Measurements from ENCODE around the gene TMEM26. TPM values are rescaled to one million over a fixed set of nuclear protein-coding genes. Genes with fewer than 3 reads are reported as not detected.
"Not testable (repeated sequence)": the region's sequence is repeated elsewhere in the genome, so short reads cannot be mapped to it uniquely, and the experiment has no call there.

The TMEM26 gene
- total RNA-seq, 1 donor from 2014 or later = not detected

- not testable (repeated sequence) for H3K27me3 Mint-ChIP-seq (ENCODE audit: low read depth)
These were observed 72.0 kb downstream of the TMEM26 start for GRCh38 chr10:61381153-61381552.

GRCh38 chr10:61378865-61379264 lies 74.3 kb downstream of the TMEM26 start:
- Mint-ChIP-seq H3K4me1 (ENCODE audit: low read depth) (no peaks in the 10 kb centered on the region), H3K4me3 (ENCODE audit: low read depth) (no peak overlapping the region), H3K27me3 (ENCODE audit: low read depth) (no peaks in the 10 kb centered on the region), H3K9me3 (peaks cover 3% of the 10 kb centered on the region), H3K27ac (no peak overlapping the region), H3K36me3 (ENCODE audit: low read depth) (no peaks in the 10 kb centered on the region)
- intact Hi-C loops (cut with micrococcal nuclease) = no loop called here
- no peak for DNase-seq (ENCODE audit: low spot score)

More at GRCh38 chr10:61381153-61381552, 72.0 kb downstream of the TMEM26 start:
- intact Hi-C loops (cut with micrococcal nuclease); H3K4me3 Mint-ChIP-seq (ENCODE audit: low read depth); H3K36me3 Mint-ChIP-seq (ENCODE audit: low read depth); H3K9me3 Mint-ChIP-seq; H3K4me1 Mint-ChIP-seq (ENCODE audit: low read depth); DNase-seq (ENCODE audit: low spot score); H3K27ac Mint-ChIP-seq: not testable (repeated sequence)

GRCh38 chr10:61376908-61377368 lies 76.2 kb downstream of the TMEM26 start:
- no peaks in the 10 kb centered on the region for H3K4me1 Mint-ChIP-seq (ENCODE audit: low read depth)
- H3K4me3 Mint-ChIP-seq (ENCODE audit: low read depth) = no peak overlapping the region
- H3K9me3 Mint-ChIP-seq = peaks cover 3% of the 10 kb centered on the region
- intact Hi-C loops (cut with micrococcal nuclease) = no loop called here
- no peaks in the 10 kb centered on the region for H3K27me3 Mint-ChIP-seq (ENCODE audit: low read depth)
- H3K27ac Mint-ChIP-seq = no peak overlapping the region
- DNase-seq (ENCODE audit: low spot score) = no peak
- H3K36me3 Mint-ChIP-seq (ENCODE audit: low read depth) = no peaks in the 10 kb centered on the region

- H3K4me3 Mint-ChIP-seq (ENCODE audit: low read depth) = no peak overlapping the region
- intact Hi-C loops (cut with micrococcal nuclease) = no loop called here
- peaks cover 3% of the 10 kb centered on the region for H3K9me3 Mint-ChIP-seq
These were observed 76.8 kb downstream of the TMEM26 start for GRCh38 chr10:61376377-61376776.

GRCh38 chr10:61366365-61366764 lies 86.8 kb downstream of the TMEM26 start:
- DNase-seq (ENCODE audit: low spot score) = no peak
- Mint-ChIP-seq H3K27me3 (ENCODE audit: low read depth) (no peaks in the 10 kb centered on the region), H3K4me3 (ENCODE audit: low read depth) (no peak overlapping the region), H3K4me1 (ENCODE audit: low read depth) (no peaks in the 10 kb centered on the region), H3K9me3 (no peaks in the 10 kb centered on the region), H3K36me3 (ENCODE audit: low read depth) (no peaks in the 10 kb centered on the region), H3K27ac (no peak overlapping the region)
- intact Hi-C loops (cut with micrococcal nuclease) = no loop called here

More at GRCh38 chr10:61376377-61376776, 76.8 kb downstream of the TMEM26 start:
- H3K4me1 Mint-ChIP-seq (ENCODE audit: low read depth) = no peaks in the 10 kb centered on the region
- no peak overlapping the region for H3K27ac Mint-ChIP-seq
- DNase-seq (ENCODE audit: low spot score) = no peak
- no peaks in the 10 kb centered on the region for H3K36me3 Mint-ChIP-seq (ENCODE audit: low read depth)
- no peaks in the 10 kb centered on the region for H3K27me3 Mint-ChIP-seq (ENCODE audit: low read depth)

GRCh38 chr10:61364619-61365018 lies 88.6 kb downstream of the TMEM26 start:
- intact Hi-C loops (cut with micrococcal nuclease) = no loop called here
- Mint-ChIP-seq H3K4me3 (ENCODE audit: low read depth) (no peak overlapping the region), H3K27ac (no peak overlapping the region), H3K4me1 (ENCODE audit: low read depth) (no peaks in the 10 kb centered on the region), H3K9me3 (no peaks in the 10 kb centered on the region), H3K27me3 (ENCODE audit: low read depth) (no peaks in the 10 kb centered on the region), H3K36me3 (ENCODE audit: low read depth) (no peaks in the 10 kb centered on the region)
- DNase-seq (ENCODE audit: low spot score) = no peak

GRCh38 chr10:61363006-61363405 lies 90.2 kb downstream of the TMEM26 start:
- H3K27me3 Mint-ChIP-seq (ENCODE audit: low read depth) = no peaks in the 10 kb centered on the region
- H3K9me3 Mint-ChIP-seq = no peaks in the 10 kb centered on the region
- H3K27ac Mint-ChIP-seq = no peak overlapping the region
- intact Hi-C loops (cut with micrococcal nuclease) = no loop called here
- H3K36me3 Mint-ChIP-seq (ENCODE audit: low read depth) = no peaks in the 10 kb centered on the region
- H3K4me3 Mint-ChIP-seq (ENCODE audit: low read depth) = no peak overlapping the region
- H3K4me1 Mint-ChIP-seq (ENCODE audit: low read depth) = no peaks in the 10 kb centered on the region
- DNase-seq (ENCODE audit: low spot score) = no peak

GRCh38 chr10:61359452-61359851 lies 93.7 kb downstream of the TMEM26 start:
- Mint-ChIP-seq H3K4me3 (ENCODE audit: low read depth) (no peak overlapping the region), H3K27ac (no peak overlapping the region), H3K4me1 (ENCODE audit: low read depth) (no peaks in the 10 kb centered on the region), H3K9me3 (no peaks in the 10 kb centered on the region), H3K36me3 (ENCODE audit: low read depth) (no peaks in the 10 kb centered on the region), H3K27me3 (ENCODE audit: low read depth) (peaks cover 2% of the 10 kb centered on the region)
- DNase-seq (ENCODE audit: low spot score) = no peak
- intact Hi-C loops (cut with micrococcal nuclease) = no loop called here

GRCh38 chr10:61357687-61358086 lies 95.5 kb downstream of the TMEM26 start:
- H3K27ac Mint-ChIP-seq = no peak overlapping the region
- H3K4me1 Mint-ChIP-seq (ENCODE audit: low read depth) = no peaks in the 10 kb centered on the region
- peaks cover 7% of the 10 kb centered on the region for H3K27me3 Mint-ChIP-seq (ENCODE audit: low read depth)
- DNase-seq (ENCODE audit: low spot score) = no peak
- H3K36me3 Mint-ChIP-seq (ENCODE audit: low read depth) = no peaks in the 10 kb centered on the region
- H3K4me3 Mint-ChIP-seq (ENCODE audit: low read depth) = no peak overlapping the region
- no peaks in the 10 kb centered on the region for H3K9me3 Mint-ChIP-seq
- intact Hi-C loops (cut with micrococcal nuclease) = no loop called here

Other genes with a start within 250 kb of the TMEM26 start
- not detected in 2 replicates for gene CABCOCO1, start 209.5 kb upstream of the TMEM26 start, total RNA-seq

Data from activated T-helper 2 cell treated with anti-CD3 and anti-CD28 coated beads, Interferon-gamma antibody, Interleukin-2, Interleukin-4, amounts not matched to agents 10 μg/mL and 5 μg/mL and 100 μg/mL, durations not matched to agents 14 hours and 24 hours and 36 hours (primary cell).